PC-3 (cell line): ENCODE measurements around the gene SRPX. TPM values are rescaled to one million over a fixed set of nuclear protein-coding genes. Genes with fewer than 3 reads are reported as not detected.

Experiments used
- ATAC-seq: fragments of 200-7000 bp; cut with Tn5 transposase; 2 replicates; pipeline ENCODE4 v1.9.1; 2020; ENCODE audit warnings: mild to moderate bottlenecking, moderate library complexity
- BruUV-seq: library from RNA; stranded (reverse); fragments of 400-500 nt; replicated peaks from 2 replicates; lab custom pipeline; 2021; lab: Mats Ljungman, UMichigan
- CTCF ChIA-PET: fragments of 300-600 bp; sonication (Branson Sonifier 250); formaldehyde crosslinking; loops from one replicate; lab custom pipeline; 2022; ENCODE audit warnings: antibody characterized with exemption; lab: Charles Lee
- POLR2A ChIA-PET: fragments of 300-600 bp; sonication (Branson Sonifier 250); formaldehyde crosslinking; loops from one replicate; lab custom pipeline; 2022; ENCODE audit warnings: antibody characterized with exemption; ENCODE audit not compliant: unreplicated experiment; lab: Charles Lee
- DNase-seq: peaks from one replicate; pipeline ENCODE4 v3.0.0-alpha.2; 2015
- H2AFZ ChIP-seq: fragments of 300-600 bp; sonication (generic); 2 replicates; pipeline ENCODE4 v1.6.0; 2016; ENCODE audit warnings: antibody characterized with exemption, low read length
- H3F3A ChIP-seq: fragments of 300-600 bp; sonication (generic); one replicate; pipeline ENCODE4 v1.6.0; 2017; ENCODE audit warnings: antibody characterized with exemption, low read length, control low read depth, mild to moderate bottlenecking; ENCODE audit not compliant: unreplicated experiment
- H3K27ac ChIP-seq: fragments of 300-600 bp; sonication (generic); 2 replicates; pipeline ENCODE4 v1.5.1; 2016; ENCODE audit warnings: mild to moderate bottlenecking, low read length
- H3K27me3 ChIP-seq: fragments of 300-600 bp; sonication (generic); 2 replicates; pipeline ENCODE4 v1.6.1; 2016; ENCODE audit warnings: low read length, mixed read lengths
- H3K36me3 ChIP-seq: fragments of 300-600 bp; sonication (generic); 2 replicates; pipeline ENCODE4 v1.6.1; 2016; ENCODE audit warnings: low read depth, mixed run types, low read length, mixed read lengths
- H3K4me1 ChIP-seq: fragments of 300-600 bp; sonication (generic); 2 replicates; pipeline ENCODE4 v1.5.1; 2016; ENCODE audit warnings: low read length; ENCODE audit not compliant: insufficient read depth
- H3K4me2 ChIP-seq: fragments of 300-600 bp; sonication (generic); 2 replicates; pipeline ENCODE4 v1.6.0; 2016; ENCODE audit warnings: low read length
- H3K4me3 ChIP-seq: fragments of 300-600 bp; sonication (generic); 2 replicates; pipeline ENCODE4 v1.5.1; 2016; ENCODE audit warnings: mild to moderate bottlenecking, low read length, mixed read lengths
- H3K79me2 ChIP-seq: fragments of 300-600 bp; sonication (generic); 2 replicates; pipeline ENCODE4 v1.6.1; 2017; ENCODE audit warnings: low read length, mixed read lengths
- H3K9ac ChIP-seq: fragments of 300-600 bp; sonication (generic); 2 replicates; pipeline ENCODE4 v1.6.0; 2016; ENCODE audit warnings: mild to moderate bottlenecking, low read length
- H3K9me2 ChIP-seq: fragments of 300-600 bp; sonication (generic); replicated peaks from 2 replicates; pipeline ENCODE4 v1.6.1; 2016; ENCODE audit warnings: mixed run types, low read length, mixed read lengths
- H3K9me3 ChIP-seq: fragments of 300-600 bp; sonication (generic); 2 replicates; pipeline ENCODE4 v1.6.1; 2016; ENCODE audit warnings: low read length, mixed read lengths
- H4K20me1 ChIP-seq: fragments of 300-600 bp; sonication (generic); 2 replicates; pipeline ENCODE4 v1.6.1; 2016; ENCODE audit warnings: low read length, mixed read lengths
- EZH2 ChIP-seq: fragments of 300-600 bp; sonication (generic); IDR thresholded peaks from one replicate; pipeline ENCODE4 v1.6.1; 2017; ENCODE audit warnings: antibody characterized with exemption, mild to moderate bottlenecking, low read length; ENCODE audit not compliant: unreplicated experiment
- EZH2phosphoT487 ChIP-seq: fragments of 300-600 bp; sonication (generic); IDR thresholded peaks from 2 replicates; pipeline ENCODE4 v1.6.1; 2018; ENCODE audit warnings: mild to moderate bottlenecking, antibody characterized with exemption, low read length, borderline replicate concordance
- intact Hi-C: fragments of 100-400 bp; cut with micrococcal nuclease; formaldehyde crosslinking; loops from 2 replicates; pipeline ENCODE4 v1.9.0; 2023
- total RNA-seq: library from RNA; depleted of rRNA; stranded (reverse); fragments of >200 nt; gene quantifications from 2 replicates; pipeline ENCODE4 v1.2.3, GENCODE V29; 2014
- TF ChIP-seq, protein P1 (sequence below): fragments of 300-600 bp; sonication (generic); conservative IDR thresholded peaks from 2 replicates; pipeline ENCODE4 v1.5.1; 2017; ENCODE audit warnings: antibody characterized with exemption, low read depth, mild to moderate bottlenecking, low read length

SRPX gene
- total RNA-seq, 1 experiment from 2014 or later: 5.0 TPM

DNA sequence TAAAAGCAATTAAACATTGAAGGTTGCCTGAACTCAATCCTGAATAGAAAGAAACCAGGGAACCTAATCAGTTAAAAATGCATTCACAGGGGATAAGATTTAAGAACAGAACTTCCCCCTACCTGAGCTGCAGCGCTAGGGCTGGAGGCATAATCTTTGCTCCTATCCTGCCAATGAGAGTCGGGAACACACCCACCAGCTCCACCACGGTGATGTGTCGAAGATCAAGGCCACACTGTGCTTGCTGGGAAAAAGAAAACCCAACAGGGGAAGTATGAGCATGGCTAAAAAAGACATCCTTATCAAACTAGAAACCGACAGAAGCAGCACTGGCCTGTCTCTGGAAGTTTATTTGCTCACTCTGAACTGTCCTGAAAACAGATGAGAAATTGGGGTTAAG is 66.3 kb downstream of the SRPX start:
- H4K20me1 ChIP-seq: no peaks in the 10 kb centered on the region
- no peak overlapping the region for H3K4me3 ChIP-seq
- no peaks in the 10 kb centered on the region for H3K79me2 ChIP-seq
- CTCF ChIA-PET: no interaction called here
- ATAC-seq (no peak), DNase-seq (no peak)
- no peaks in the 10 kb centered on the region for H3F3A ChIP-seq
- H2AFZ ChIP-seq: no peak overlapping the region
- POLR2A ChIA-PET: no interaction called here
- intact Hi-C loops: no loop called here
- no peak overlapping the region for H3K27ac ChIP-seq
- no peak overlapping the region for H3K4me2 ChIP-seq
- H3K27me3 ChIP-seq: no peaks in the 10 kb centered on the region
- no peaks in the 10 kb centered on the region for H3K36me3 ChIP-seq
- no peaks in the 10 kb centered on the region for H3K4me1 ChIP-seq
- H3K9me2 ChIP-seq: no peaks in the 10 kb centered on the region
- H3K9ac ChIP-seq: no peak overlapping the region
- BruUV-seq: no TSS peak
- no peaks in the 10 kb centered on the region for H3K9me3 ChIP-seq
- TF ChIP-seq EZH2 (no peak), EZH2phosphoT487 (no peak)
- TF ChIP-seq, protein P1, sequence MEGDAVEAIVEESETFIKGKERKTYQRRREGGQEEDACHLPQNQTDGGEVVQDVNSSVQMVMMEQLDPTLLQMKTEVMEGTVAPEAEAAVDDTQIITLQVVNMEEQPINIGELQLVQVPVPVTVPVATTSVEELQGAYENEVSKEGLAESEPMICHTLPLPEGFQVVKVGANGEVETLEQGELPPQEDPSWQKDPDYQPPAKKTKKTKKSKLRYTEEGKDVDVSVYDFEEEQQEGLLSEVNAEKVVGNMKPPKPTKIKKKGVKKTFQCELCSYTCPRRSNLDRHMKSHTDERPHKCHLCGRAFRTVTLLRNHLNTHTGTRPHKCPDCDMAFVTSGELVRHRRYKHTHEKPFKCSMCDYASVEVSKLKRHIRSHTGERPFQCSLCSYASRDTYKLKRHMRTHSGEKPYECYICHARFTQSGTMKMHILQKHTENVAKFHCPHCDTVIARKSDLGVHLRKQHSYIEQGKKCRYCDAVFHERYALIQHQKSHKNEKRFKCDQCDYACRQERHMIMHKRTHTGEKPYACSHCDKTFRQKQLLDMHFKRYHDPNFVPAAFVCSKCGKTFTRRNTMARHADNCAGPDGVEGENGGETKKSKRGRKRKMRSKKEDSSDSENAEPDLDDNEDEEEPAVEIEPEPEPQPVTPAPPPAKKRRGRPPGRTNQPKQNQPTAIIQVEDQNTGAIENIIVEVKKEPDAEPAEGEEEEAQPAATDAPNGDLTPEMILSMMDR: no peak

DNA sequence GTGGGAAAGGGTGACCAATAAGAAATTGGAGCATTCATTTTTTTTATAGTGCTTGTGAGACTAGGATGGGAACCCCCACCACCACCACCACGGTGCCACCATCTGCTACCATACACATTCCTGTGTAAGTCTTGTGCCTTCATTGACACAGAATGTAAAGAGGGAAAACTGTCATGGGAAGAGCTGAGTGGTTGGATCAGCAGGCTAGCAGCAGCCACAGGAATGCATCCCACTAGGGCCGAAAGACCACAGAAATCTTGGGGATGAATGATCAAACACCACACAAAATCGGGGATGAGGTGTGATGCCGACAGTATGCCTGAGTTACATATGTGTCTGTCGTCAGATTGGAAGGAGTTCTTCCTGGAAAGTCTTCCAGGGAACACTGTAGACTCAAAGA is 69.2 kb downstream of the SRPX start:
- POLR2A ChIA-PET: no interaction called here

DNA sequence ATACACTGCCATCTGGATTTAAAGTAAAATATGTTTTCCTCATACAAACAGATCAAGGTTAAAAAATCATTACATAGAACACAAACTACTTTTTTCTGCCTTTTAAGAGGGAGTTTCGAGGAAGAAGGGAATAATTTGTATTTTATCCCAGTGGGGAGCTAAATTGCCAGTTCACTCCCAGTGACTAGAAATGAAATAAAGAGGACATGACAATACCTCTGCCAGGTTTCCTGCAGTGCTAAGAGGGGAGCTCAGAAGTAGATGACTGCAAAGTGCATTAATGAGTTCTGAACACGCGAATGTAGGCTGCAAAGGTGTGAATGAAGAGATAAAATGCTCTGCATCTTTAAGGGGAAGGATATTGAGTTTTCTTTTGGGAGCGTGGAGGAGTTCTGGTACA is 69.7 kb downstream of the SRPX start:
- no TSS peak for BruUV-seq
- CTCF ChIA-PET: no interaction called here
- H3K4me2 ChIP-seq: no peak overlapping the region

More for the DNA sequence above, 69.2 kb downstream of the SRPX start:
- Histone ChIP-seq H4K20me1 (no peaks in the 10 kb centered on the region), H3K4me3 (no peak overlapping the region), H3K4me2 (no peak overlapping the region), H3K27ac (no peak overlapping the region), H2AFZ (no peak overlapping the region), H3K36me3 (no peaks in the 10 kb centered on the region), H3K9ac (no peak overlapping the region), H3K27me3 (no peaks in the 10 kb centered on the region), H3K4me1 (no peaks in the 10 kb centered on the region), H3K9me3 (no peaks in the 10 kb centered on the region), H3K79me2 (no peaks in the 10 kb centered on the region), H3F3A (no peaks in the 10 kb centered on the region), H3K9me2 (no peaks in the 10 kb centered on the region; the same call in 1 of the 2 replicates)
- no peak for ATAC-seq
- no peak for DNase-seq
- intact Hi-C loops: no loop called here
- BruUV-seq: no TSS peak
- CTCF ChIA-PET: no interaction called here
- TF ChIP-seq EZH2phosphoT487: no peak
- no peak for TF ChIP-seq EZH2
- TF ChIP-seq, protein P1: no peak

More for the DNA sequence above, 69.7 kb downstream of the SRPX start:
- no peak overlapping the region for H3K27ac ChIP-seq
- no peak for ATAC-seq
- H3K36me3 ChIP-seq: no peaks in the 10 kb centered on the region
- no peak for TF ChIP-seq EZH2
- no peak for TF ChIP-seq EZH2phosphoT487
- H3K79me2 ChIP-seq: no peaks in the 10 kb centered on the region
- no peaks in the 10 kb centered on the region for H3K9me3 ChIP-seq
- H4K20me1 ChIP-seq: no peaks in the 10 kb centered on the region
- no peak overlapping the region for H3K9ac ChIP-seq
- H3K4me1 ChIP-seq: no peaks in the 10 kb centered on the region
- H3K27me3 ChIP-seq: no peaks in the 10 kb centered on the region
- POLR2A ChIA-PET: no interaction called here
- H3K4me3 ChIP-seq: no peak overlapping the region
- intact Hi-C loops: no loop called here
- H3K9me2 ChIP-seq: no peaks in the 10 kb centered on the region; the same call in 1 of the 2 replicates
- no peak overlapping the region for H2AFZ ChIP-seq
- DNase-seq: no peak
- no peaks in the 10 kb centered on the region for H3F3A ChIP-seq
